ENCODE results near the gene LPAR4. TPM values are rescaled to one million over a fixed set of nuclear protein-coding genes. Genes with fewer than 3 reads are reported as not detected.

LPAR4 gene
- total RNA-seq = 0.16 and 0.34 TPM in 2 replicates

GRCh38 chrX:78747489-78747888, at the start of gene LPAR4:
Gene LPAR4, plus strand, starts transcription at chrX:78747720. Its CDS starts 7,150 bp downstream, at chrX:78754870.

Other genes starting within 250 kb of the LPAR4 start
- gene RTL3, start 88.4 kb upstream of the LPAR4 start, total RNA-seq = under 0.01 TPM in 1 of 2 replicates, not detected in the other
- 0.34 TPM in 1 of 2 replicates, not detected in the other for gene P2RY10, start 197.7 kb downstream of the LPAR4 start, total RNA-seq